ENCODE measurements around the gene DEFB128. TPM values are rescaled to one million over a fixed set of nuclear protein-coding genes. Genes with fewer than 3 reads are reported as not detected.
"Not testable (repeated sequence)": the region's sequence is repeated elsewhere in the genome, so short reads cannot be mapped to it uniquely, and the experiment has no call there.

DEFB128 gene
- not detected in 2 replicates for total RNA-seq

GRCh38 chr20:189611-190010 is at the start of gene DEFB128:
TSS of gene DEFB128 (minus strand) at chr20:189711. CDS start at chr20:189623, 88 bp downstream.
- H3K4me1 Mint-ChIP-seq = peaks cover 1% of the 10 kb centered on the region

GRCh38 chr20:237929-238328 is 48.4 kb upstream of the DEFB128 start:
- Mint-ChIP-seq H3K4me1 (peaks cover 19% of the 10 kb centered on the region), H3K27ac (peak overlapping the region; percentile 82), H3K9me3 (no peaks in the 10 kb centered on the region), H3K4me3 (peak overlapping the region; percentile 72), H3K27me3 (peaks cover 2% of the 10 kb centered on the region), H3K36me3 (ENCODE audit: low read depth) (no peaks in the 10 kb centered on the region)
- intact Hi-C loops (cut with micrococcal nuclease) = loop anchor here (1.0 to 2.0 kb wide), 3 partner anchors 29 to 87 kb away; partner anchors contain the start of gene SOX12
- no peak for DNase-seq

More at GRCh38 chr20:189611-190010, at the start of gene DEFB128:
- Mint-ChIP-seq H3K36me3 (ENCODE audit: low read depth) (peaks cover 2% of the 10 kb centered on the region), H3K27ac (no peak within 1 kb of the TSS), H3K9me3 (peaks cover 10% of the 10 kb centered on the region), H3K4me3 (no peak within 1 kb of the TSS), H3K27me3 (peaks cover 27% of the 10 kb centered on the region)
- no peak for DNase-seq
- intact Hi-C loops (cut with micrococcal nuclease) = no loop called here

- H3K4me1 Mint-ChIP-seq = peaks cover 19% of the 10 kb centered on the region
- no peaks in the 10 kb centered on the region for H3K36me3 Mint-ChIP-seq (ENCODE audit: low read depth)
- intact Hi-C loops (cut with micrococcal nuclease) = loop anchor here (1.0 to 2.0 kb wide), 3 partner anchors 29 to 88 kb away; partner anchors contain the start of gene SOX12
- peak overlapping the region; percentile 82 for H3K27ac Mint-ChIP-seq
- DNase-seq = peak; percentile 76
- H3K27me3 Mint-ChIP-seq = no peaks in the 10 kb centered on the region
- H3K4me3 Mint-ChIP-seq = peak overlapping the region; percentile 72
- H3K9me3 Mint-ChIP-seq = no peaks in the 10 kb centered on the region
Observed at GRCh38 chr20:237489-237888, 48.0 kb upstream of the DEFB128 start.

GRCh38 chr20:235891-236290 is 46.4 kb upstream of the DEFB128 start:
- Mint-ChIP-seq H3K36me3 (ENCODE audit: low read depth) (no peaks in the 10 kb centered on the region), H3K4me1 (peaks cover 19% of the 10 kb centered on the region), H3K4me3 (no peak overlapping the region), H3K27me3 (no peaks in the 10 kb centered on the region), H3K9me3 (peaks cover 2% of the 10 kb centered on the region), H3K27ac (no peak overlapping the region)
- DNase-seq = peak; percentile 50
- intact Hi-C loops (cut with micrococcal nuclease) = loop anchor here (2.0 kb wide), 2 partner anchors 27 to 31 kb away; no protein-coding TSS in a partner anchor

GRCh38 chr20:227439-228105 is 38.1 kb upstream of the DEFB128 start:
- peak; percentile 56 for DNase-seq
- H3K36me3 Mint-ChIP-seq (ENCODE audit: low read depth) = no peaks in the 10 kb centered on the region
- peaks cover 14% of the 10 kb centered on the region for H3K27me3 Mint-ChIP-seq
- intact Hi-C loops (cut with micrococcal nuclease) = no loop called here
- no peak overlapping the region for H3K4me3 Mint-ChIP-seq
- H3K9me3 Mint-ChIP-seq = peaks cover 15% of the 10 kb centered on the region
- H3K4me1 Mint-ChIP-seq = peaks cover 14% of the 10 kb centered on the region
- peak overlapping the region; percentile 65 for H3K27ac Mint-ChIP-seq

GRCh38 chr20:226958-227357 is 37.4 kb upstream of the DEFB128 start, which contains the start of gene DEFB129:
TSS of gene DEFB129 (plus strand) at chr20:227258. CDS start at chr20:227289, 31 bp downstream.
- Mint-ChIP-seq H3K4me3 (no peak within 1 kb of the TSS), H3K27ac (peak within 1 kb of the TSS; percentile 65), H3K4me1 (peaks cover 14% of the 10 kb centered on the region), H3K36me3 (ENCODE audit: low read depth) (no peaks in the 10 kb centered on the region), H3K9me3 (peaks cover 12% of the 10 kb centered on the region), H3K27me3 (peaks cover 18% of the 10 kb centered on the region)
- intact Hi-C loops (cut with micrococcal nuclease) = no loop called here
- DNase-seq = no peak

- DNase-seq; H3K27ac Mint-ChIP-seq; intact Hi-C loops (cut with micrococcal nuclease); H3K36me3 Mint-ChIP-seq (ENCODE audit: low read depth); H3K4me3 Mint-ChIP-seq: not testable (repeated sequence)
- Mint-ChIP-seq H3K4me1 (peaks cover 14% of the 10 kb centered on the region), H3K9me3 (peaks cover 12% of the 10 kb centered on the region), H3K27me3 (peaks cover 25% of the 10 kb centered on the region)
Observed at GRCh38 chr20:225879-226278, 36.4 kb upstream of the DEFB128 start.

GRCh38 chr20:221258-221830 is 31.8 kb upstream of the DEFB128 start:
- H3K4me1 Mint-ChIP-seq = peaks cover under 1% of the 10 kb centered on the region
- intact Hi-C loops (cut with micrococcal nuclease) = no loop called here
- no peak overlapping the region for H3K4me3 Mint-ChIP-seq
- H3K9me3 Mint-ChIP-seq = peaks cover 4% of the 10 kb centered on the region
- H3K27me3 Mint-ChIP-seq = peaks cover 47% of the 10 kb centered on the region
- no peaks in the 10 kb centered on the region for H3K36me3 Mint-ChIP-seq (ENCODE audit: low read depth)
- H3K27ac Mint-ChIP-seq = no peak overlapping the region
- DNase-seq = no peak

- Mint-ChIP-seq H3K36me3 (ENCODE audit: low read depth) (no peaks in the 10 kb centered on the region), H3K27ac (no peak overlapping the region), H3K4me3 (no peak overlapping the region), H3K9me3 (no peaks in the 10 kb centered on the region), H3K27me3 (peaks cover 47% of the 10 kb centered on the region), H3K4me1 (no peaks in the 10 kb centered on the region)
- no peak for DNase-seq
- intact Hi-C loops (cut with micrococcal nuclease) = no loop called here
Observed at GRCh38 chr20:219290-220115, 30.0 kb upstream of the DEFB128 start.

GRCh38 chr20:217266-217665 is 27.8 kb upstream of the DEFB128 start:
- H3K27me3 Mint-ChIP-seq = peaks cover 44% of the 10 kb centered on the region
- H3K4me3 Mint-ChIP-seq = no peak overlapping the region
- no peaks in the 10 kb centered on the region for H3K4me1 Mint-ChIP-seq
- intact Hi-C loops (cut with micrococcal nuclease) = no loop called here
- H3K27ac Mint-ChIP-seq = no peak overlapping the region
- no peaks in the 10 kb centered on the region for H3K9me3 Mint-ChIP-seq
- no peak for DNase-seq
- H3K36me3 Mint-ChIP-seq (ENCODE audit: low read depth) = no peaks in the 10 kb centered on the region

- H3K27me3 Mint-ChIP-seq = peaks cover 36% of the 10 kb centered on the region
- no peaks in the 10 kb centered on the region for H3K4me1 Mint-ChIP-seq
- H3K27ac Mint-ChIP-seq = no peak overlapping the region
- no peaks in the 10 kb centered on the region for H3K36me3 Mint-ChIP-seq (ENCODE audit: low read depth)
- H3K4me3 Mint-ChIP-seq = no peak overlapping the region
- intact Hi-C loops (cut with micrococcal nuclease) = no loop called here
- no peak for DNase-seq
- H3K9me3 Mint-ChIP-seq = no peaks in the 10 kb centered on the region
Observed at GRCh38 chr20:215796-216195, 26.3 kb upstream of the DEFB128 start.

- no peak for DNase-seq
- Mint-ChIP-seq H3K4me1 (no peaks in the 10 kb centered on the region), H3K9me3 (no peaks in the 10 kb centered on the region), H3K36me3 (ENCODE audit: low read depth) (no peaks in the 10 kb centered on the region), H3K27me3 (peaks cover 23% of the 10 kb centered on the region), H3K4me3 (no peak overlapping the region), H3K27ac (no peak overlapping the region)
- intact Hi-C loops (cut with micrococcal nuclease) = no loop called here
Observed at GRCh38 chr20:214383-214782, 24.9 kb upstream of the DEFB128 start.

GRCh38 chr20:210809-211502 is 21.4 kb upstream of the DEFB128 start:
- H3K4me3 Mint-ChIP-seq = no peak overlapping the region

More at GRCh38 chr20:210809-211502, 21.4 kb upstream of the DEFB128 start:
- no peak overlapping the region for H3K27ac Mint-ChIP-seq
- peaks cover 20% of the 10 kb centered on the region for H3K27me3 Mint-ChIP-seq
- no peaks in the 10 kb centered on the region for H3K4me1 Mint-ChIP-seq
- intact Hi-C loops (cut with micrococcal nuclease) = no loop called here
- no peak for DNase-seq
- H3K9me3 Mint-ChIP-seq = no peaks in the 10 kb centered on the region
- H3K36me3 Mint-ChIP-seq (ENCODE audit: low read depth) = no peaks in the 10 kb centered on the region
